SK-N-SH (cell line): ENCODE measurements around the gene TRAF1. TPM values are rescaled to one million over a fixed set of nuclear protein-coding genes. Genes with fewer than 3 reads are reported as not detected.
A peak's percentile ranks its signal among the peaks of the same experiment; 100 is the strongest.

Experiments
- CTCF ChIA-PET: fragments of 300-600, 350-600 bp; formaldehyde crosslinking; extraction: SDS; loops from one replicate; lab custom pipeline; 2021; lab: Yijun Ruan, JAX
- POLR2A ChIA-PET: fragments of 350-600 bp; sonication (Branson Sonifier 250); formaldehyde crosslinking; extraction: SDS; loops from one replicate; lab custom pipeline; 2020; ENCODE audit warnings: antibody characterized with exemption, inconsistent platforms; lab: Yijun Ruan, JAX
- DNase-seq: peaks from one replicate; pipeline ENCODE4 v3.0.0; 2012
- H2AFZ ChIP-seq: fragments of 200-600 bp; sonication (generic); 2 replicates; pipeline ENCODE4 v1.8.1; 2016; ENCODE audit warnings: antibody characterized with exemption, mild to moderate bottlenecking, low read depth
- H3F3A ChIP-seq: fragments of 200-600 bp; sonication (generic); replicated peaks from 2 replicates; pipeline ENCODE3; 2016; ENCODE audit warnings: antibody characterized with exemption, mild to moderate bottlenecking; ENCODE audit not compliant: insufficient read depth
- H3K27ac ChIP-seq, 2 experiments: fragments of 200-500 bp in 1 of 2; fragments of 200-600 bp in 1 of 2; sonication (Bioruptor generic) in 1 of 2; sonication (generic), shearing (Covaris generic) in 1 of 2; 2 replicates each; pipeline versions ENCODE4 v1.5.1 to v1.6.1; 2014 to 2016; ENCODE audit warnings: low read depth in 2 of 2, inconsistent platforms in 1 of 2, low read length in 1 of 2, mild to moderate bottlenecking in 1 of 2, mixed read lengths in 1 of 2
- H3K27me3 ChIP-seq: fragments of 200-600 bp; sonication (generic), shearing (Covaris generic); 2 replicates; pipeline ENCODE4 v1.6.1; 2016; ENCODE audit warnings: mixed run types; ENCODE audit not compliant: insufficient read depth
- H3K36me3 ChIP-seq, 2 experiments: fragments of 200-500 bp in 1 of 2; fragments of 200-600 bp in 1 of 2; sonication (Bioruptor generic) in 1 of 2; sonication (generic) in 1 of 2; replicated peaks in 1 of 2; 2 replicates each; pipeline versions ENCODE3 to v1.5.1; 2014 to 2016; ENCODE audit warnings: low read length in 1 of 2, mild to moderate bottlenecking in 1 of 2; ENCODE audit not compliant: insufficient read depth in 2 of 2, control insufficient read depth in 1 of 2
- H3K4me1 ChIP-seq, 2 experiments: fragments of 200-500 bp in 1 of 2; fragments of 200-600 bp in 1 of 2; sonication (Bioruptor generic) in 1 of 2; sonication (generic), shearing (Covaris generic) in 1 of 2; 2 replicates each; pipeline versions ENCODE4 v1.5.1 to v1.6.1; 2014 to 2016; ENCODE audit warnings: low read depth in 1 of 2, low read length in 1 of 2, mixed run types in 1 of 2; ENCODE audit not compliant: insufficient read depth in 2 of 2, control insufficient read depth in 1 of 2
- H3K4me2 ChIP-seq: fragments of 200-600 bp; sonication (generic), shearing (Covaris generic); 2 replicates; pipeline ENCODE4 v1.6.1; 2017; ENCODE audit warnings: mixed run types
- H3K4me3 ChIP-seq, 2 experiments: fragments of 200-500 bp in 1 of 2; fragments of 200-600 bp in 1 of 2; sonication (Bioruptor generic) in 1 of 2; sonication (generic), shearing (Covaris generic) in 1 of 2; 2 replicates each; pipeline versions ENCODE4 v1.5.1 to v1.8.1; 2014 to 2016; ENCODE audit warnings: low read depth in 2 of 2, inconsistent platforms in 1 of 2, low read length in 1 of 2, mild to moderate bottlenecking in 1 of 2, mixed read lengths in 1 of 2, moderate library complexity in 1 of 2
- H3K79me2 ChIP-seq: fragments of 200-600 bp; sonication (generic); 2 replicates; pipeline ENCODE4 v1.8.1; 2017; ENCODE audit warnings: mild to moderate bottlenecking; ENCODE audit not compliant: insufficient read depth
- H3K9ac ChIP-seq: fragments of 200-600 bp; sonication (generic); 2 replicates; pipeline ENCODE4 v1.6.1; 2017; ENCODE audit warnings: mixed run types
- H3K9me2 ChIP-seq: fragments of 200-600 bp; sonication (generic); 2 replicates; pipeline ENCODE4 v1.6.1; 2017; ENCODE audit warnings: mixed run types
- H3K9me3 ChIP-seq: fragments of 200-600 bp; sonication (generic); 2 replicates; pipeline ENCODE4 v1.6.1; 2017; ENCODE audit warnings: mixed run types, mild to moderate bottlenecking, moderate library complexity
- H4K20me1 ChIP-seq: fragments of 200-600 bp; sonication (generic); 2 replicates; pipeline ENCODE4 v1.6.1; 2017; ENCODE audit warnings: mild to moderate bottlenecking, mixed run types; ENCODE audit not compliant: insufficient read depth
- CHD2 ChIP-seq: fragments of 150-350 bp; IDR thresholded peaks from 2 replicates; pipeline ENCODE4 v1.6.1; 2018; ENCODE audit warnings: low read length; ENCODE audit not compliant: partially characterized antibody
- EP300 ChIP-seq, 2 experiments: IDR thresholded peaks; 2 replicates each; pipeline versions ENCODE4 v1.4.0 to v1.6.1; 2012; ENCODE audit warnings: borderline replicate concordance in 1 of 2, low read depth in 1 of 2, low read length in 1 of 2
- FOSL2 ChIP-seq: IDR thresholded peaks from 2 replicates; pipeline ENCODE4 v1.4.0; 2012; ENCODE audit warnings: low read depth, mild to moderate bottlenecking, moderate library complexity, borderline replicate concordance
- FOXM1 ChIP-seq: IDR thresholded peaks from 2 replicates; pipeline ENCODE4 v1.4.0; 2012; ENCODE audit warnings: low read depth, mild to moderate bottlenecking
- MXI1 ChIP-seq: IDR thresholded peaks from 2 replicates; pipeline ENCODE4 v1.6.1; 2012; ENCODE audit warnings: mild to moderate bottlenecking, low read depth, low read length, improper control_type of control experiment
- NFIC ChIP-seq: IDR thresholded peaks from 2 replicates; pipeline ENCODE4 v1.4.0; 2012; ENCODE audit warnings: borderline replicate concordance
- NRF1 ChIP-seq: IDR thresholded peaks from 2 replicates; pipeline ENCODE4 v1.6.1; 2012; ENCODE audit warnings: low read depth, mild to moderate bottlenecking, low read length
- POLR2AphosphoS5 ChIP-seq: IDR thresholded peaks from 2 replicates; pipeline ENCODE4 v1.6.1; 2012; ENCODE audit warnings: low read depth, low read length
- RAD21 ChIP-seq: IDR thresholded peaks from 2 replicates; pipeline ENCODE4 v1.6.1; 2012; ENCODE audit warnings: mild to moderate bottlenecking, low read length
- RFX5 ChIP-seq: IDR thresholded peaks from 2 replicates; pipeline ENCODE4 v1.6.1; 2012; ENCODE audit warnings: mild to moderate bottlenecking, improper control_type of control experiment, low read length
- RXRA ChIP-seq: IDR thresholded peaks from 2 replicates; pipeline ENCODE4 v1.4.0; 2012; ENCODE audit warnings: low read depth, mild to moderate bottlenecking, borderline replicate concordance
- SIN3A ChIP-seq: IDR thresholded peaks from 2 replicates; pipeline ENCODE4 v1.6.1; 2012; ENCODE audit warnings: low read depth, mild to moderate bottlenecking, low read length, moderate library complexity, borderline replicate concordance
- SMC3 ChIP-seq: IDR thresholded peaks from 2 replicates; pipeline ENCODE4 v1.6.1; 2012; ENCODE audit warnings: low read depth, low read length, improper control_type of control experiment
- TEAD4 ChIP-seq: IDR thresholded peaks from 2 replicates; pipeline ENCODE4 v1.4.0; 2012; ENCODE audit warnings: mild to moderate bottlenecking, borderline replicate concordance; ENCODE audit not compliant: insufficient read depth
- YY1 ChIP-seq: IDR thresholded peaks from 2 replicates; pipeline ENCODE4 v1.4.0; 2012; ENCODE audit warnings: low read depth, mild to moderate bottlenecking
- WGBS: methylation state at CpG from one replicate; pipeline ENCODE4 v1.1.6; 2017; ENCODE audit warnings: low lambda C conversion rate; 5-methylcytosine and 5-hydroxymethylcytosine counted together
- polyA plus RNA-seq, 3 experiments: library from polyadenylated mRNA; depleted of rRNA; stranded (reverse); fragments of >200 nt; gene quantifications; 2 replicates each; pipeline ENCODE4 v1.2.3, GENCODE V29; 2012
- TF ChIP-seq, protein P1 (sequence below): fragments of 200-600 bp; sonication (generic); IDR thresholded peaks from 2 replicates; pipeline ENCODE4 v1.6.1; 2017; ENCODE audit warnings: antibody characterized with exemption, mild to moderate bottlenecking, moderate library complexity
- TF ChIP-seq, protein P2 (sequence below): IDR thresholded peaks from 2 replicates; pipeline ENCODE4 v1.4.0; 2012; ENCODE audit warnings: low read depth, borderline replicate concordance
- TF ChIP-seq, protein P3 (sequence below): fragments of 150-350 bp; IDR thresholded peaks from 2 replicates; pipeline ENCODE4 v1.6.1; 2016; ENCODE audit warnings: mild to moderate bottlenecking, low read depth, low read length

Gene TRAF1
- polyA plus RNA-seq, 1 of the 3 experiments (the other 2 are of a cell fraction): 1.2 TPM

DNA sequence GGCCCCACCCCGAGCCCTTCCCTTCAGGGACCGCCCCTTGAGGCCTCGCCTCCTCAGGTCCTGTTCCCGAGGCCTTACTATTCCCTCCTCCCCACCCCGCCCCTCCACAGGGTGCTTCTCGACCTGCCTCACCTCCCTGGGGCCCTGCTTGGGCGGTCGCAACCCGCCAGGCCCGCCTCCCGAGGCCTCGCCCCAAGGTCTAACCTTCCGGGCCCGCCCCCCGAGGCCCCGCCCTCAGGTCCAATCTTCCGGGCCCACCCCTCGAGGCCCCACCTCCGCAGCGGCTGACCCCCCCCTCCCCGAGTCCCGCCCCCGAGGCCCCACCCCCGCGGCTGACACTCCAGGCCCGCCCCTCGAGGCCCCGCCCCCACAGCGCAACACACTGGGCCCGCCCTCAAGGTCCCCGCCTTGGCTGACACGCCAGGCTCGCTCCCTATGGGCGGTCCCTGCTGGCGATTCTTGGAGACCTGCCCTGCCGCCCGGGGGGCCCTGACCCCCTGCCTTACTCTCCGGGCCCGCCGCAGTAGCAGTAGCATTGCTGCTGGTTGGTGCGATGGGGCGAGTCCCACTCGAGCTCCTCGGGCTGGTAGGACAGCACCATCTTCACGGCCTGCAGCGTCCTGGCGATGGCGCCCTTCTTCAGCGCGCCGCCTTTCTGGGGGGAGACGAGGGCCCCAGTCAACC, 57.8 kb downstream of the TRAF1 start:
- POLR2A ChIA-PET: no interaction called here

More for the DNA sequence above, 57.8 kb downstream of the TRAF1 start:
- WGBS: 83% methylated on average over 38 of the region's 52 CpGs
- Histone ChIP-seq H3F3A (peaks cover 3% of the 10 kb centered on the region), H3K27me3 (no peaks in the 10 kb centered on the region), H3K79me2 (peaks cover 4% of the 10 kb centered on the region; the same call in 1 of the 2 replicates), H3K27ac (no peak overlapping the region), H4K20me1 (no peaks in the 10 kb centered on the region), H3K4me3 (no peak overlapping the region), H3K36me3 (peaks cover 27 to 36% of the 10 kb centered on the region in 2 experiments), H3K9me3 (no peaks in the 10 kb centered on the region), H3K9ac (no peak overlapping the region), H2AFZ (no peak overlapping the region), H3K4me2 (no peak overlapping the region), H3K9me2 (no peaks in the 10 kb centered on the region), H3K4me1 (no peaks in the 10 kb centered on the region)
- DNase-seq: peak; percentile 88
- TF ChIP-seq RAD21: no peak
- TF ChIP-seq SMC3: no peak
- TF ChIP-seq, protein P1, sequence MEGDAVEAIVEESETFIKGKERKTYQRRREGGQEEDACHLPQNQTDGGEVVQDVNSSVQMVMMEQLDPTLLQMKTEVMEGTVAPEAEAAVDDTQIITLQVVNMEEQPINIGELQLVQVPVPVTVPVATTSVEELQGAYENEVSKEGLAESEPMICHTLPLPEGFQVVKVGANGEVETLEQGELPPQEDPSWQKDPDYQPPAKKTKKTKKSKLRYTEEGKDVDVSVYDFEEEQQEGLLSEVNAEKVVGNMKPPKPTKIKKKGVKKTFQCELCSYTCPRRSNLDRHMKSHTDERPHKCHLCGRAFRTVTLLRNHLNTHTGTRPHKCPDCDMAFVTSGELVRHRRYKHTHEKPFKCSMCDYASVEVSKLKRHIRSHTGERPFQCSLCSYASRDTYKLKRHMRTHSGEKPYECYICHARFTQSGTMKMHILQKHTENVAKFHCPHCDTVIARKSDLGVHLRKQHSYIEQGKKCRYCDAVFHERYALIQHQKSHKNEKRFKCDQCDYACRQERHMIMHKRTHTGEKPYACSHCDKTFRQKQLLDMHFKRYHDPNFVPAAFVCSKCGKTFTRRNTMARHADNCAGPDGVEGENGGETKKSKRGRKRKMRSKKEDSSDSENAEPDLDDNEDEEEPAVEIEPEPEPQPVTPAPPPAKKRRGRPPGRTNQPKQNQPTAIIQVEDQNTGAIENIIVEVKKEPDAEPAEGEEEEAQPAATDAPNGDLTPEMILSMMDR: no peak
- TF ChIP-seq, protein P2, sequence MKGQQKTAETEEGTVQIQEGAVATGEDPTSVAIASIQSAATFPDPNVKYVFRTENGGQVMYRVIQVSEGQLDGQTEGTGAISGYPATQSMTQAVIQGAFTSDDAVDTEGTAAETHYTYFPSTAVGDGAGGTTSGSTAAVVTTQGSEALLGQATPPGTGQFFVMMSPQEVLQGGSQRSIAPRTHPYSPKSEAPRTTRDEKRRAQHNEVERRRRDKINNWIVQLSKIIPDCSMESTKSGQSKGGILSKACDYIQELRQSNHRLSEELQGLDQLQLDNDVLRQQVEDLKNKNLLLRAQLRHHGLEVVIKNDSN: no peak
- TF ChIP-seq NRF1: no peak
- TF ChIP-seq, protein P3, sequence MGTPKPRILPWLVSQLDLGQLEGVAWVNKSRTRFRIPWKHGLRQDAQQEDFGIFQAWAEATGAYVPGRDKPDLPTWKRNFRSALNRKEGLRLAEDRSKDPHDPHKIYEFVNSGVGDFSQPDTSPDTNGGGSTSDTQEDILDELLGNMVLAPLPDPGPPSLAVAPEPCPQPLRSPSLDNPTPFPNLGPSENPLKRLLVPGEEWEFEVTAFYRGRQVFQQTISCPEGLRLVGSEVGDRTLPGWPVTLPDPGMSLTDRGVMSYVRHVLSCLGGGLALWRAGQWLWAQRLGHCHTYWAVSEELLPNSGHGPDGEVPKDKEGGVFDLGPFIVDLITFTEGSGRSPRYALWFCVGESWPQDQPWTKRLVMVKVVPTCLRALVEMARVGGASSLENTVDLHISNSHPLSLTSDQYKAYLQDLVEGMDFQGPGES: no peak
- TF ChIP-seq RFX5: no peak
- TF ChIP-seq FOSL2: no peak
- TF ChIP-seq RXRA: no peak
- no peak for TF ChIP-seq FOXM1
- TF ChIP-seq TEAD4: no peak
- TF ChIP-seq EP300 (IDR thresholded peaks at IDR 0.05; ENCODE audit: borderline replicate concordance in 1 of 2, low read depth in 1 of 2, low read length in 1 of 2): no peak
- TF ChIP-seq YY1: no peak
- TF ChIP-seq NFIC: no peak
- no peak for TF ChIP-seq POLR2AphosphoS5
- TF ChIP-seq SIN3A: no peak
- no peak for TF ChIP-seq MXI1
- TF ChIP-seq CHD2: no peak
- CTCF ChIA-PET: interaction anchor here (1.5 kb wide), 1 partner anchor 113 kb away, joined by 5 read pairs; no protein-coding TSS in a partner anchor
